ENCODE measurements around the gene TOMT. TPM values are rescaled to one million over a fixed set of nuclear protein-coding genes. Genes with fewer than 3 reads are reported as not detected.

The TOMT gene
- total RNA-seq, 3 donors from 2014 or later: 0.39 TPM; not detected in 2

DNA sequence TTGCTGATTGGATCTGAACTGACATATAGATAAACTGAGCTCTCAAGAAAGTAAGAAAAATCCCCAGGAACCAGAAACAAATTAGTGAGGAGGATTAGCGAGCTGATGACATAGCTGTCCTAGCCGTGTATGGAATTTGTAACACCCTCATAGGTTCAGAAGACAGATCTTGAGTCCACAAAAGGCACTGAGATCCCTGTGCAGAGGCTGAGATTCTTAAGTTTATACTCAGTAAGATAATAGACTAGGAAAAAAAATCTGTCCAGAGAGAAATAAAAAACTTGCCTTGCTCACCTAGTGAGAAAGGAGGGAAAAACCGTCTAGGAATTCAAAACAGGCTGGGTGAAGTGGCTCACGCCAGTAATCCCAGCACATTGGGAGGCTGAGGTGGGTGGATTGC, 30.0 kb upstream of the TOMT start:
- ATAC-seq (no peak), DNase-seq (no peak)
- H3K36me3 ChIP-seq (ENCODE audit: low read depth): peaks cover 5% of the 10 kb centered on the region
- no peak for TF ChIP-seq CTCF (IDR thresholded peaks at IDR 0.05)
- H3K4me1 ChIP-seq (ENCODE audit: low read depth): peaks cover 9% of the 10 kb centered on the region
- H3K9me3 ChIP-seq: no peaks in the 10 kb centered on the region
- H3K4me3 ChIP-seq: no peak overlapping the region
- intact Hi-C loops (cut with DNase I, micrococcal nuclease): no loop called here

DNA sequence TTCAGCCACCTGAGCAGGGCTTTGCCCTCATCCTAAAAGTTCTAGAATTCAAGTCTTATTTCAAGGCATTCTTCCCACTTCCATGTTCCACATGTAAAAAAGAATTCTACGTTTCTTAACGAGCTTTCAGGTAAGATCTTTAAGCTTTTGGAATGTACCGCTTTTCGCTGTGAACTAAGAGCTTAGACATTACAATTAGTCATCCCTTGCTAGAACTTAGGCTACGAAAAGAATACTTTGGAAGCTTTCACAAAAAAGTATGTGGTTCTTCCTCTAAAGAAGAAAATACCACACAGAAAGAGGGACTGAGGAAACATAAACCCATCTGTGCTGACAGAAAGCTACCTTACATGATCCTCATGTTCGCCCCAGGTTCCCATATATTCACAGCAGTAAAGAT, 27.2 kb upstream of the TOMT start:
- H3K4me1 ChIP-seq (ENCODE audit: low read depth): peaks cover 9% of the 10 kb centered on the region
- TF ChIP-seq CTCF (IDR thresholded peaks at IDR 0.05): no peak
- H3K36me3 ChIP-seq (ENCODE audit: low read depth): peaks cover 5% of the 10 kb centered on the region
- intact Hi-C loops (cut with DNase I, micrococcal nuclease): no loop called here
- DNase-seq (no peak), ATAC-seq (no peak)
- no peak overlapping the region for H3K4me3 ChIP-seq
- H3K9me3 ChIP-seq: no peaks in the 10 kb centered on the region

GRCh38 chr11:72079819-72080325, 25.9 kb upstream of the TOMT start:
- DNase-seq (peak; percentile 56 to 60 (median 59)), ATAC-seq (peak; percentile 22)
- Histone ChIP-seq H3K4me3 (peak overlapping the region; percentile 55), H3K36me3 (ENCODE audit: low read depth) (peaks cover 5% of the 10 kb centered on the region), H3K9me3 (no peaks in the 10 kb centered on the region), H3K4me1 (ENCODE audit: low read depth) (peaks cover 9% of the 10 kb centered on the region)
- intact Hi-C loops (cut with DNase I, micrococcal nuclease): no loop called here
- no peak for TF ChIP-seq CTCF (IDR thresholded peaks at IDR 0.05)

DNA sequence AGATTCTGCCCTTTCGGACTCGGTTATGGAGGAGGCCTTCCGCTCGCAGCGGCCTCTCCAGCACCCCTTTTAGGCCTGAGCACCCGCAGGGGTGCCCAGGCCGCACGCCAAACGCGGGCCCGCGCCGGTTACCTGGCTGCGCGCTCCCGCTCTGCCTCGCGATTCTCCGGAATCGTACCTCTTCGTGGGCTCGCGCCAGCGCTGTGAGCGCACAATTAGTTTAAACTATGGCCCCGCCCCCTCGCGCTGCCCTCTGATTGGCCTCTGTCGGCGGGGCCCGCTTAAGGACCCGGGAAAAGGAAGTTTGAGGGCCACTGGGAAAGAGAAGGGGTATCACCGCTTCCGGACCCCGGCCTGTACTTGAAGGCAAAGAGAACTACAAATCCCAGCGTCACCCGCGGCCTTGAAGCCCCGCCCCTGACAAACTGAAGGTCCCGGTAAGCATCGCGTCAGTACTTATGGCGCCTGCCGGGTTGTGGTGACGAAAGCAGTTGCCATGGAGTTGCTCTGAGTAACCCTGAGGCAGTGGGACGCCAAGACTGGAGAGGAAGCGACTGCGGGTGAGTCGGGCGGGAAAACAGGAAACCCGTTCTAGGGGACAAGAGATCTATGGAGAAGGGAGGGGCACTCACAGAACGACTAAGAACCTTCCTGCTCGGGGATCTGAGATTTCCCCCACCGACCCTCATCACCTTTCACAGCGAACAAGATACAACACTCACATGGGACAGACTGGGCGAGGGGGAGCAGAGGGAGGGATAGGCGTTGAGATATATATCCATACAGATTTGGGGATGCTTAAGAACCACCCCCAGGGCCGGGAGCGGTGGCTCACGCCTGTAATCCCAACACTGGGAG, 25.2 kb upstream of the TOMT start, which contains the start of the genes LRRC51 and NUMA1:
LRRC51 (plus strand) TSS at position 525 of the 858 bp plus-strand sequence. CDS start 8,234 bp downstream, outside the sequence.
NUMA1 (minus strand) TSS at position 217 of the 858 bp plus-strand sequence. CDS start 44,599 bp downstream, outside the sequence.
- DNase-seq (peak; percentile 99 to 100 (median 100)), ATAC-seq (peak; percentile 92)
- H3K36me3 ChIP-seq (ENCODE audit: low read depth): peaks cover 5% of the 10 kb centered on the region
- H3K4me3 ChIP-seq: peak within 1 kb of the TSS; percentile 55
- TF ChIP-seq CTCF (IDR thresholded peaks at IDR 0.05): no peak
- peaks cover 9% of the 10 kb centered on the region for H3K4me1 ChIP-seq (ENCODE audit: low read depth)
- no peaks in the 10 kb centered on the region for H3K9me3 ChIP-seq
- intact Hi-C loops (cut with DNase I, micrococcal nuclease): no loop called here

- Histone ChIP-seq H3K4me3 (no peak overlapping the region), H3K4me1 (ENCODE audit: low read depth) (peaks cover 9% of the 10 kb centered on the region), H3K9me3 (no peaks in the 10 kb centered on the region), H3K36me3 (ENCODE audit: low read depth) (peaks cover 5% of the 10 kb centered on the region)
- TF ChIP-seq CTCF (IDR thresholded peaks at IDR 0.05): no peak
- intact Hi-C loops (cut with DNase I, micrococcal nuclease): no loop called here
- peak in 1 of 3 donors; percentile 54 for DNase-seq
- no peak for ATAC-seq
These were observed 24.5 kb upstream of the TOMT start for GRCh38 chr11:72081184-72081644.
